Measurements from ENCODE around the gene VWF.

The VWF gene

DNA sequence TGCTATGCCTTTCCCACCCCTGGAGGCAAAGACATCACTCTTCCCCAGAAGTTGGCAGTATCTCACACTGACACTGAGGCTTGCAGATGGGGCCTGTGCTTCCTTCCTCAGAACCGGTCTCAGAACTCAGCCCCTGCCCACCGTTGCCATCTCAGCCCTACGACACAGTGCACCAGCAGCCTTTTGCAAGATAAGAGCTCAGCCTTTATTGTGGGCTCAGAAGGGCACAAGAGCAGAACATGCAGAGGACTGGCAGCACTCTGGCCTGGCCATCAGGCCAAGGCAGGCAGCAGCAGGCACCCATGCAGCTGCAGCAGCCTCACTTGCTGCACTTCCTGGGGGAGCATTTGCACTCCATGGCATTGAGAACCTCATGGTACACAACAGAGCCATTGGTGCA, 175.8 kb downstream of the VWF start:
- H3K27ac Mint-ChIP-seq (ENCODE audit: low read depth): no peak overlapping the region
- no peaks in the 10 kb centered on the region for H3K4me1 Mint-ChIP-seq
- no peaks in the 10 kb centered on the region for H3K9me3 Mint-ChIP-seq
- DNase-seq (ENCODE audit: low spot score in 2 of 2) (no peak), ATAC-seq (replicated peaks; ENCODE audit: extremely low read depth, poor library complexity, severe bottlenecking) (no peak)
- H3K27me3 Mint-ChIP-seq: peaks cover 97% of the 10 kb centered on the region
- H3K36me3 Mint-ChIP-seq (ENCODE audit: insufficient read depth): no peaks in the 10 kb centered on the region
- H3K4me3 Mint-ChIP-seq: no peak overlapping the region

DNA sequence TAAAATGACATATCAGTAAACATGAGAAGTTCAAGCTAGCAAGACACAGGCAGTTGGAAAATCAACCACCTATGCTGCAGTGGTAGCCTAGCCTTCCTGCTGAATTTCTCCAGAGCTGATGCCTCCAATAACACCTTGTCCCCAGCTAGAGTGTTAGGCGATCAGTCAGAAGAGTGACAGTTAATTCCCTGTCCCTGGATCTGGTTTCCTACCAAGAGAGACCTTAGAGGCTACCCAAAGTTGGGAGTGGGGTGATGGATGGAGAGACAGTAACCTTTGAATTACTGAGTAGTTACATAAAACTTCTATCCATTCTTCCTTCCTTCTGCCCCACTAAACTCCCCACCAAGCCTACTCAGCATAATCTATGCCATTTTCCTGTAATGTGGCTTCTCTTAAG, 177.5 kb downstream of the VWF start:
- DNase-seq (ENCODE audit: low spot score in 2 of 2): no peak
- Mint-ChIP-seq H3K9me3 (no peaks in the 10 kb centered on the region), H3K36me3 (ENCODE audit: insufficient read depth) (no peaks in the 10 kb centered on the region), H3K27me3 (peaks cover 97% of the 10 kb centered on the region), H3K4me1 (no peaks in the 10 kb centered on the region), H3K4me3 (no peak overlapping the region), H3K27ac (ENCODE audit: low read depth) (no peak overlapping the region)
- no peak for ATAC-seq (replicated peaks; ENCODE audit: extremely low read depth, poor library complexity, severe bottlenecking)

DNA sequence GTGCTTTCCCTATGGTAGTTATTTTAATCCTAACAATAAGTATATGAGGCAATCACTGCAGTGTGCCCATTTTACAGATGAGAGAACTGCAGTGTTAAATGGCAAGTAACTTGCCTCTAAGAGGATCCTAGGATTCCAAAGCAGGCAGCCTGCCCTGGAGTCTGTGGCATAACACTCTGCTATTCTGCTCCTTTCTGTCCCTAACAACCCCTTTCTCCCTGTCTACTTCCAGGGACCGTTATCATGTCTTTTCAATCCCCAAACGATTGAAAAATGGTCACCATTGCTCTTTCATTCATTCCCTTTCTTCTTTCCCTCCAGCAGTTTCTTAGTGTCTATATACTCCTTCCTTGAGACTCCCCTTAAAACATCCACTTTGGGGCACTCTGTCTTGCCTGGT, 178.1 kb downstream of the VWF start:
- H3K4me3 Mint-ChIP-seq: no peak overlapping the region
- H3K27ac Mint-ChIP-seq (ENCODE audit: low read depth): no peak overlapping the region
- H3K4me1 Mint-ChIP-seq: no peaks in the 10 kb centered on the region
- DNase-seq (ENCODE audit: low spot score in 2 of 2) (no peak), ATAC-seq (replicated peaks; ENCODE audit: extremely low read depth, poor library complexity, severe bottlenecking) (no peak)
- H3K27me3 Mint-ChIP-seq: peaks cover 91% of the 10 kb centered on the region
- no peaks in the 10 kb centered on the region for H3K9me3 Mint-ChIP-seq
- no peaks in the 10 kb centered on the region for H3K36me3 Mint-ChIP-seq (ENCODE audit: insufficient read depth)

- no peak for ATAC-seq (replicated peaks; ENCODE audit: extremely low read depth, poor library complexity, severe bottlenecking)
- DNase-seq (ENCODE audit: low spot score in 2 of 2): no peak
- H3K9me3 Mint-ChIP-seq: no peaks in the 10 kb centered on the region
- H3K27me3 Mint-ChIP-seq: peaks cover 91% of the 10 kb centered on the region
- no peaks in the 10 kb centered on the region for H3K36me3 Mint-ChIP-seq (ENCODE audit: insufficient read depth)
- H3K27ac Mint-ChIP-seq (ENCODE audit: low read depth): no peak within 1 kb of the TSS
- no peak within 1 kb of the TSS for H3K4me3 Mint-ChIP-seq
- no peaks in the 10 kb centered on the region for H3K4me1 Mint-ChIP-seq
Measured at GRCh38 chr12:5945071-5946008, 179.1 kb downstream of the VWF start, which contains the start of gene ANO2. TSS of gene ANO2 (minus strand) at chr12:5945259. CDS start at chr12:5945217, 42 bp downstream.

GRCh38 chr12:5944688-5945070, 179.8 kb downstream of the VWF start:
- Mint-ChIP-seq H3K36me3 (ENCODE audit: insufficient read depth) (no peaks in the 10 kb centered on the region), H3K27me3 (peaks cover 92% of the 10 kb centered on the region), H3K27ac (ENCODE audit: low read depth) (no peak overlapping the region), H3K9me3 (no peaks in the 10 kb centered on the region), H3K4me1 (no peaks in the 10 kb centered on the region), H3K4me3 (no peak overlapping the region)
- ATAC-seq (replicated peaks; ENCODE audit: extremely low read depth, poor library complexity, severe bottlenecking): no peak
- no peak for DNase-seq (ENCODE audit: low spot score in 2 of 2)

- DNase-seq (ENCODE audit: low spot score in 2 of 2) (no peak), ATAC-seq (replicated peaks; ENCODE audit: extremely low read depth, poor library complexity, severe bottlenecking) (no peak)
- no peak overlapping the region for H3K4me3 Mint-ChIP-seq
- no peak overlapping the region for H3K27ac Mint-ChIP-seq (ENCODE audit: low read depth)
- H3K4me1 Mint-ChIP-seq: no peaks in the 10 kb centered on the region
- peaks cover 92% of the 10 kb centered on the region for H3K27me3 Mint-ChIP-seq
- H3K9me3 Mint-ChIP-seq: no peaks in the 10 kb centered on the region
- no peaks in the 10 kb centered on the region for H3K36me3 Mint-ChIP-seq (ENCODE audit: insufficient read depth)
Measured at GRCh38 chr12:5944053-5944452, 180.4 kb downstream of the VWF start.

- Mint-ChIP-seq H3K27me3 (peaks cover 86% of the 10 kb centered on the region), H3K4me1 (no peaks in the 10 kb centered on the region), H3K9me3 (no peaks in the 10 kb centered on the region), H3K36me3 (ENCODE audit: insufficient read depth) (no peaks in the 10 kb centered on the region), H3K27ac (ENCODE audit: low read depth) (no peak overlapping the region), H3K4me3 (no peak overlapping the region)
- DNase-seq (ENCODE audit: low spot score in 2 of 2): no peak
- ATAC-seq (replicated peaks; ENCODE audit: extremely low read depth, poor library complexity, severe bottlenecking): no peak
Measured at GRCh38 chr12:5941907-5942306, 182.6 kb downstream of the VWF start.

- peaks cover 41% of the 10 kb centered on the region for H3K27me3 Mint-ChIP-seq
- DNase-seq (ENCODE audit: low spot score in 2 of 2) (no peak), ATAC-seq (replicated peaks; ENCODE audit: extremely low read depth, poor library complexity, severe bottlenecking) (no peak)
- no peaks in the 10 kb centered on the region for H3K4me1 Mint-ChIP-seq
- H3K27ac Mint-ChIP-seq (ENCODE audit: low read depth): no peak overlapping the region
- H3K36me3 Mint-ChIP-seq (ENCODE audit: insufficient read depth): peaks cover 3% of the 10 kb centered on the region
- no peaks in the 10 kb centered on the region for H3K9me3 Mint-ChIP-seq
- H3K4me3 Mint-ChIP-seq: no peak overlapping the region
Measured at GRCh38 chr12:5927732-5928516, 196.5 kb downstream of the VWF start.

GRCh38 chr12:5925646-5926045, 198.8 kb downstream of the VWF start:
- no peak overlapping the region for H3K27ac Mint-ChIP-seq (ENCODE audit: low read depth)
- H3K36me3 Mint-ChIP-seq (ENCODE audit: insufficient read depth): peaks cover 3% of the 10 kb centered on the region
- no peak for ATAC-seq (replicated peaks; ENCODE audit: extremely low read depth, poor library complexity, severe bottlenecking)
- H3K9me3 Mint-ChIP-seq: no peaks in the 10 kb centered on the region
- no peak overlapping the region for H3K4me3 Mint-ChIP-seq
- DNase-seq (ENCODE audit: low spot score in 2 of 2): no peak
- peaks cover 48% of the 10 kb centered on the region for H3K27me3 Mint-ChIP-seq
- no peaks in the 10 kb centered on the region for H3K4me1 Mint-ChIP-seq

DNA sequence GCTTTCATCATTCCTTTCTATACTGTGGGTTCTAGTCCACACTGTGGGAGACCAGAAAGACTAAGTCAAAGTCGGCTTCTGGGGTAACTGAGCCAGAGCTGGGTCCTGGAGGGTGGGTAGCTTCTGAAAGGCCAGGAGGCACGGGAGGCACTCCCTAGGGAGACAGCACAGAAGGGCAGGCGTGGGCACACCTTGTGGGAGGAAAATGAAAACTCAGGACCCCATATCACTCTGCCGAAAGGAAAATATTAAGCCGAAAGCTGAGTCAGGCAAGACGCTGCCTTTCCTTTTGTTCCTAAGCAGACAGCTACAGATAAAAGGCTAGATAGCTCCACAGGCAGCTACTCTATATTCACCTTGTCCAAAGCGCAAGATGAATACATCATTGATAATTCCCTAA, 200.1 kb downstream of the VWF start:
- Mint-ChIP-seq H3K9me3 (no peaks in the 10 kb centered on the region), H3K27me3 (peaks cover 48% of the 10 kb centered on the region), H3K4me3 (no peak overlapping the region), H3K4me1 (no peaks in the 10 kb centered on the region), H3K27ac (ENCODE audit: low read depth) (no peak overlapping the region), H3K36me3 (ENCODE audit: insufficient read depth) (peaks cover 3% of the 10 kb centered on the region)
- ATAC-seq (replicated peaks; ENCODE audit: extremely low read depth, poor library complexity, severe bottlenecking) (no peak), DNase-seq (ENCODE audit: low spot score in 2 of 2) (no peak)

- Mint-ChIP-seq H3K36me3 (ENCODE audit: insufficient read depth) (peaks cover 3% of the 10 kb centered on the region), H3K9me3 (no peaks in the 10 kb centered on the region), H3K4me1 (no peaks in the 10 kb centered on the region), H3K27ac (ENCODE audit: low read depth) (no peak overlapping the region), H3K27me3 (peaks cover 53% of the 10 kb centered on the region), H3K4me3 (no peak overlapping the region)
- ATAC-seq (replicated peaks; ENCODE audit: extremely low read depth, poor library complexity, severe bottlenecking): no peak
- no peak for DNase-seq (ENCODE audit: low spot score in 2 of 2)
Measured at GRCh38 chr12:5923751-5924150, 200.7 kb downstream of the VWF start.

GRCh38 chr12:5923043-5923605, 201.3 kb downstream of the VWF start:
- H3K4me3 Mint-ChIP-seq: no peak overlapping the region
- H3K27ac Mint-ChIP-seq (ENCODE audit: low read depth): no peak overlapping the region
- peaks cover 58% of the 10 kb centered on the region for H3K27me3 Mint-ChIP-seq
- peaks cover 3% of the 10 kb centered on the region for H3K36me3 Mint-ChIP-seq (ENCODE audit: insufficient read depth)
- H3K4me1 Mint-ChIP-seq: no peaks in the 10 kb centered on the region
- no peaks in the 10 kb centered on the region for H3K9me3 Mint-ChIP-seq
- no peak for DNase-seq (ENCODE audit: low spot score in 2 of 2)
- no peak for ATAC-seq (replicated peaks; ENCODE audit: extremely low read depth, poor library complexity, severe bottlenecking)

Measured in central memory CD8-positive, alpha-beta T cell (primary cell).